ENCODE data around the gene ZBTB12.
"Not testable (repeated sequence)": the region's sequence is repeated elsewhere in the genome, so short reads cannot be mapped to it uniquely, and the experiment has no call there.

Gene ZBTB12

GRCh38 chr6:31909298-31909697 is 7.4 kb upstream of the ZBTB12 start:
- DNase-seq; ATAC-seq (replicated peaks); H3K27me3 Mint-ChIP-seq; H3K27ac Mint-ChIP-seq; H3K4me3 Mint-ChIP-seq; H3K4me1 Mint-ChIP-seq; H3K36me3 Mint-ChIP-seq; H3K9me3 Mint-ChIP-seq: not testable (repeated sequence)

GRCh38 chr6:31908791-31909190 is 6.9 kb upstream of the ZBTB12 start:
- ATAC-seq (replicated peaks) (peak; percentile 69 to 86), DNase-seq (no peak)
- no peaks in the 10 kb centered on the region for H3K36me3 Mint-ChIP-seq
- H3K4me1 Mint-ChIP-seq = no peaks in the 10 kb centered on the region
- H3K27ac Mint-ChIP-seq = no peak overlapping the region
- peaks cover 4 to 5% of the 10 kb centered on the region in 2 donors for H3K27me3 Mint-ChIP-seq
- H3K9me3 Mint-ChIP-seq = no peaks in the 10 kb centered on the region
- H3K4me3 Mint-ChIP-seq = no peak overlapping the region

GRCh38 chr6:31908255-31908654 is 6.4 kb upstream of the ZBTB12 start:
- H3K36me3 Mint-ChIP-seq; H3K4me3 Mint-ChIP-seq; H3K27ac Mint-ChIP-seq; H3K4me1 Mint-ChIP-seq; H3K27me3 Mint-ChIP-seq; ATAC-seq (replicated peaks); H3K9me3 Mint-ChIP-seq; DNase-seq: not testable (repeated sequence)

GRCh38 chr6:31907158-31907813 is 5.4 kb upstream of the ZBTB12 start:
- H3K27ac Mint-ChIP-seq = no peak overlapping the region
- H3K4me1 Mint-ChIP-seq = peaks cover 6 to 8% of the 10 kb centered on the region in 2 donors
- DNase-seq (no peak), ATAC-seq (replicated peaks) (no peak)
- no peak overlapping the region for H3K4me3 Mint-ChIP-seq
- H3K36me3 Mint-ChIP-seq = no peaks in the 10 kb centered on the region
- peaks cover 2% of the 10 kb centered on the region in 2 donors for H3K27me3 Mint-ChIP-seq
- H3K9me3 Mint-ChIP-seq = no peaks in the 10 kb centered on the region

- not testable (repeated sequence) for H3K36me3 Mint-ChIP-seq; H3K4me3 Mint-ChIP-seq; H3K9me3 Mint-ChIP-seq; ATAC-seq (replicated peaks); H3K4me1 Mint-ChIP-seq; H3K27me3 Mint-ChIP-seq; H3K27ac Mint-ChIP-seq; DNase-seq
Measured at GRCh38 chr6:31906727-31907126, 4.8 kb upstream of the ZBTB12 start.

GRCh38 chr6:31906122-31906521 is 4.2 kb upstream of the ZBTB12 start:
- H3K9me3 Mint-ChIP-seq = no peaks in the 10 kb centered on the region
- ATAC-seq (replicated peaks) (no peak), DNase-seq (no peak)
- H3K27me3 Mint-ChIP-seq = no peaks in the 10 kb centered on the region
- peaks cover 0 to 2% of the 10 kb centered on the region in 2 donors for H3K36me3 Mint-ChIP-seq
- H3K4me1 Mint-ChIP-seq = peaks cover 7 to 12% of the 10 kb centered on the region in 2 donors
- H3K27ac Mint-ChIP-seq = no peak overlapping the region
- H3K4me3 Mint-ChIP-seq = no peak overlapping the region

GRCh38 chr6:31905041-31905440 is 3.2 kb upstream of the ZBTB12 start:
- H3K27ac Mint-ChIP-seq = no peak overlapping the region
- DNase-seq (no peak), ATAC-seq (replicated peaks) (no peak)
- H3K4me3 Mint-ChIP-seq = no peak overlapping the region
- peaks cover 0 to 2% of the 10 kb centered on the region in 2 donors for H3K36me3 Mint-ChIP-seq
- H3K27me3 Mint-ChIP-seq = no peaks in the 10 kb centered on the region
- no peaks in the 10 kb centered on the region for H3K9me3 Mint-ChIP-seq
- H3K4me1 Mint-ChIP-seq = peaks cover 7 to 14% of the 10 kb centered on the region in 2 donors

- Mint-ChIP-seq H3K27ac (no peak overlapping the region), H3K27me3 (no peaks in the 10 kb centered on the region), H3K4me3 (no peak overlapping the region), H3K9me3 (no peaks in the 10 kb centered on the region), H3K4me1 (peaks cover 17 to 25% of the 10 kb centered on the region in 2 donors), H3K36me3 (peaks cover 4% of the 10 kb centered on the region in 2 donors)
- ATAC-seq (replicated peaks) = no peak
- DNase-seq = no peak
Measured at GRCh38 chr6:31903957-31904356, 2.1 kb upstream of the ZBTB12 start.

GRCh38 chr6:31901415-31901952 is 402 bp downstream of the ZBTB12 start:
- ATAC-seq (replicated peaks) (peak; percentile 30 to 44), DNase-seq (peak; percentile 59)
- no peaks in the 10 kb centered on the region for H3K27me3 Mint-ChIP-seq
- peak overlapping the region; percentile 91 for H3K27ac Mint-ChIP-seq
- peaks cover 4 to 7% of the 10 kb centered on the region in 2 donors for H3K36me3 Mint-ChIP-seq
- H3K9me3 Mint-ChIP-seq = no peaks in the 10 kb centered on the region
- H3K4me1 Mint-ChIP-seq = peaks cover 23 to 38% of the 10 kb centered on the region in 2 donors
- peak overlapping the region; percentile 86 to 91 for H3K4me3 Mint-ChIP-seq

GRCh38 chr6:31900917-31901414 is 920 bp downstream of the ZBTB12 start:
- DNase-seq (no peak), ATAC-seq (replicated peaks) (no peak)
- Mint-ChIP-seq H3K4me3 (peak overlapping the region; percentile 86 to 91), H3K27ac (peak overlapping the region; percentile 91), H3K27me3 (no peaks in the 10 kb centered on the region), H3K36me3 (peaks cover 4 to 7% of the 10 kb centered on the region in 2 donors), H3K9me3 (no peaks in the 10 kb centered on the region), H3K4me1 (peaks cover 26 to 43% of the 10 kb centered on the region in 2 donors)

GRCh38 chr6:31899882-31900722 is 1.8 kb downstream of the ZBTB12 start:
- H3K4me3 Mint-ChIP-seq = peak overlapping the region; percentile 36 to 56

GRCh38 chr6:31899215-31899614 is 2.7 kb downstream of the ZBTB12 start:
- Mint-ChIP-seq H3K9me3 (no peaks in the 10 kb centered on the region), H3K4me1 (peaks cover 26 to 47% of the 10 kb centered on the region in 2 donors), H3K27me3 (no peaks in the 10 kb centered on the region), H3K36me3 (peaks cover 6 to 14% of the 10 kb centered on the region in 2 donors), H3K27ac (peak overlapping the region; percentile 72), H3K4me3 (peak overlapping the region; percentile 36 to 71)
- ATAC-seq (replicated peaks) (no peak), DNase-seq (no peak)

More at GRCh38 chr6:31899882-31900722, 1.8 kb downstream of the ZBTB12 start:
- H3K9me3 Mint-ChIP-seq = no peaks in the 10 kb centered on the region
- no peaks in the 10 kb centered on the region for H3K27me3 Mint-ChIP-seq
- peaks cover 26 to 47% of the 10 kb centered on the region in 2 donors for H3K4me1 Mint-ChIP-seq
- no peak for ATAC-seq (replicated peaks)
- H3K36me3 Mint-ChIP-seq = peaks cover 5 to 14% of the 10 kb centered on the region in 2 donors
- no peak overlapping the region for H3K27ac Mint-ChIP-seq
- DNase-seq = no peak

GRCh38 chr6:31898383-31899011 is 3.4 kb downstream of the ZBTB12 start:
- Mint-ChIP-seq H3K9me3 (no peaks in the 10 kb centered on the region), H3K4me3 (peak overlapping the region; percentile 88 to 93), H3K27me3 (no peaks in the 10 kb centered on the region), H3K36me3 (peaks cover 9 to 15% of the 10 kb centered on the region in 2 donors), H3K27ac (peak overlapping the region; percentile 93), H3K4me1 (peaks cover 26 to 47% of the 10 kb centered on the region in 2 donors)
- DNase-seq (no peak), ATAC-seq (replicated peaks) (peak; percentile 15 to 26)
